Fibroblast of skin of left quadriceps (primary cell): ENCODE data around the gene TEPSIN.

ENCODE experiments used
- DNase-seq, 2 experiments: peaks; one replicate each; pipeline ENCODE4 v3.0.0-alpha.2; 2013; ENCODE audit warnings: low read depth in 2 of 2

TEPSIN gene, protein sequence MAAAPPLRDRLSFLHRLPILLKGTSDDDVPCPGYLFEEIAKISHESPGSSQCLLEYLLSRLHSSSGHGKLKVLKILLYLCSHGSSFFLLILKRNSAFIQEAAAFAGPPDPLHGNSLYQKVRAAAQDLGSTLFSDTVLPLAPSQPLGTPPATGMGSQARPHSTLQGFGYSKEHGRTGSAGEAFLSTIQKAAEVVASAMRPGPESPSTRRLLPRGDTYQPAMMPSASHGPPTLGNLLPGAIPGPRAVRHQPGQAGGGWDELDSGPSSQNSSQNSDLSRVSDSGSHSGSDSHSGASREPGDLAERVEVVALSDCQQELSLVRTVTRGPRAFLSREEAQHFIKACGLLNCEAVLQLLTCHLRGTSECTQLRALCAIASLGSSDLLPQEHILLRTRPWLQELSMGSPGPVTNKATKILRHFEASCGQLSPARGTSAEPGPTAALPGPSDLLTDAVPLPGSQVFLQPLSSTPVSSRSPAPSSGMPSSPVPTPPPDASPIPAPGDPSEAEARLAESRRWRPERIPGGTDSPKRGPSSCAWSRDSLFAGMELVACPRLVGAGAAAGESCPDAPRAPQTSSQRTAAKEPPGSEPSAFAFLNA

DNA sequence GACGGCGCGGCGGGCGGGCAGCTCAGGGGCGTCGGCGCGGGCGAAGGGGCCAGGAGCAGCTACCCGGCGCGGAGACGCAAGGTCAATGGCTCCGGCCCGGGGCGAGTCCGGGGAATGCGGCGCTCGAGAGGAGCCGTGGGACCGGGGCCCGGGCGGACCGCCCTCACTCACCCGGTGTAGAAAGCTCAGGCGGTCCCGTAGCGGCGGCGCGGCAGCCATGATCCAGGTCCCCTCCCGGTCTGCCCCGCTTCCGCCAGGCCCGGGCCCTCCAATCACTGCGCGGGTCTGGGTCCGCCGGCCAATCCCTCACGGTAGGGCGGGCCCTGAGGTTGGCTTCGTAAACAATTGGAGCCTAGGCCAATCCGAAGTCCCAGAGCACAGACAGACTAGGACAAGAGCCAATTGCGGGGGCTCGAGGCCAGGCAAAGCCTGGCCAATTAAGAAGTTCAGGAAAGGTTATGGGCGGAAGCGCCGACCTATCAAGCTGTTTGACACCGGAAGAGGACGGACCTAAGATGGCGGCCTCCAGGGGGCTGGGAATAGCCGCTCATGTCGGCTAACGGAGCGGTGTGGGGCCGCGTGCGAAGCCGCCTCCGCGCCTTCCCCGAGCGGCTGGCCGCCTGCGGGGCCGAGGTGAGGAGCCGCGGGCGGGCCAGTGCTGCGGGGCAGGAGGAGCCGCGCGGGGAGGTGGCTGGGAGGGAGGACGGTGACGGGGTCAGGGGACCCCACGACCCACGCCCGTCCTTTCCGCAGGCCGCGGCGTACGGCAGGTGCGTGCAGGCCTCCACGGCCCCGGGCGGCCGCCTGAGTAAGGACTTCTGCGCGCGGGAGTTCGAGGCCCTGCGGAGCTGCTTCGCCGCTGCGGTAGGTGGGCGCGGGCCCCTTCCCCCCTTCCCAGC, at the start of gene TEPSIN, which contains the start of gene NDUFAF8:
Gene TEPSIN, minus strand, starts transcription at position 241 of the 899 bp plus-strand sequence. Its CDS starts 22 bp downstream, at position 219.
Gene NDUFAF8, plus strand, starts transcription at position 504 of the 899 bp plus-strand sequence. Its CDS starts 46 bp downstream, at position 550.
- DNase-seq = peak; percentile 100

DNA sequence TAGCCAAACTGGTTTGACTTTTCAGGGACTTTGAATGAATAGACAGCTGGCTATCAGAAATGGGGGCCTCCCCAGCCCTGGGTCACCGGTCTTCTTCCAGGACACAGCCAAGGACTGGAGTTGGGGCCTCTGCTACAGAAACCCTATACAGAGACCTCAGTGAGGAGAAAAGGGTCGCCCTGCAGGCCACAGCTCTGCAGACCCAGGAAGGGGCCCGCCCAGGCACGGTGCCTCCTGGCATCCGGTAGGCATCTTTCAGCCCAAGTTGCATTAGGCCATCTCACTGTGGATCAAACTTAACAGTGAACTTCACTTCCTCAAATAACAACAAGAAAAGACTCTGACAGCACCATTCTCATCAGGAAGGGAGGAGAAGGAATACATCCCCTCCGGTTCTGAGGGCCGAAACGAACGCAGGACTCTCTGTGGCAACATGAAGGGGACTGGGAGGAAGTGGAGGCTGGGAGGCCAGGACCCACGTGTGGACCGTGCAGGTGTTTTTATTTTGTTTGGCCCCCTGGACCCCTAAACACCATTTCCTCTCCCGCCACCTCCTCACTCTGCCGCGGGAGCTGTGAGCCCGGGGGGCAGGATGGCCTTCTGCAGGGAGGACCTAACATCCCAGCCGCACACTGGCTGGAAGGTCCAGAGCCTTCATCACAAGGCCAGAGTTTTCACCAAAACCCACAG, 49.0 kb upstream of the TEPSIN start:
- no peak for DNase-seq

DNA sequence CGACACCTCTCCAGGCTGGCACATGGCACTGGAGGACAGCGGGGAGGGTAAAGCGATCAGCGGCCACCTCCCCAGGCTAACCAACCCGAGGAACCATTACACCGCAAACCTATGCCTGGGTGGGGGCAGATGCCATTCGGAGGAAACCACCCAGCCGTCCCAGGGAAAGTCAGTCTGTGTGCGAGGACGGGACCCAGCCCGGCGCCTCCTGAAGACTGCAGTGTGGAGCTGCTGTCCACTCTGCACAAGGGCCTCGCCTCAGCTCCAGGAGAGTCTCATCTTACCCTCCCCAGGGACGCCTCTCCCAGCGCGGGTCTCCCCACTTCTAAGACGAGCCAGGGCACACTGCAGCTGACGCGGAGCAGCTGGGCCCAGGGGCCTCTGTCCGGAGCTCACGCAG, 48.3 kb upstream of the TEPSIN start:
- no peak for DNase-seq

DNA sequence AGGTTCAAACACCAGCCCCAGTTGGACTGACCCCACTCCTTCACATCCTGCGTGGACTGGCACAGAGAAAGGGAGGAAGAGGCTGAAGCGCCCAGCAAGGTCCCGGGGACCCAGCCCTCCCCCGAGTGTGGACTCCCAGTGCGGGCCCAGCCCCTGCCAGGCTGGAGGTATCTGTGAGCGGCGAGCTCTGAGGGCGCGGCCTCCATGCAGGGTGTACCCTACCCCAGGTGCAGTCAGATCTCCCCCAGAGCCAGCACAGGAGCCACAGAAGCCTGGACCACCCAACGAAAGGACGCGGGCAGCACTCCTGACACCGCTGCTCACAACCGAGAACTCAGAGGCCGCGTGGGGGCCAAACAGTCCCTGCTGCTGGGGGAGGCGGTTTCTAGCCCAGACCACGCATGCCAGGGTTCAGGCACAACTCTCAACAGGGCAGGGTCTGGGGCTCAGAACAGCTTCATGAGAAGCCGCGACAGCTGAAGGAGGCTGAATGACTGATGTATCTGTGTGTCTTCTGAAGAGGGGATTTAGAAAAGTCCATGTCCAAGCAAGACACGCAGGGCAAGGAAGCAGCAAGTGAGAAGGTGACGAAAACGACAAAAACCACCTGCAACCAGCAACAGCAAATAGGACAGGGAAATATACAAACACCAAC, 47.8 kb upstream of the TEPSIN start:
- DNase-seq = no peak

DNA sequence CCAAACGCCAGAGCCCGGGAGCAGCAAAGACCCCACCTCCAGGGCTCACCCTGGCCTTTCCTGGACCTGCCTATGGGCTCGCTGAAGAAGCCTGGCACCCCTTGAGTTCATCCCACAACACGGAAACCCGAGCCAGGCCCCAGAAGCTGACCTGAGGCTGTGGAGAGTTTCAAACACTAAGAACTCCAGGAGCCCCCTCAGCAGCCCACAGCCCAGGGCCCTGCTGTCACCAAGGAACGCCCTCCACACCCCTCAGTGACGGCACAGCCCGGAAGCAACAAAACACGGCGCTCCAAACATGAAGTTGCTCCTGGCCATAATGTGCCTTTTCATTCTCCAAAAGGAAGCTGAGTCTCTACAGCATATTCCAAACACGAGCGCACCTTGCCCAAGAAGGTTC, 47.0 kb upstream of the TEPSIN start:
- DNase-seq = no peak

DNA sequence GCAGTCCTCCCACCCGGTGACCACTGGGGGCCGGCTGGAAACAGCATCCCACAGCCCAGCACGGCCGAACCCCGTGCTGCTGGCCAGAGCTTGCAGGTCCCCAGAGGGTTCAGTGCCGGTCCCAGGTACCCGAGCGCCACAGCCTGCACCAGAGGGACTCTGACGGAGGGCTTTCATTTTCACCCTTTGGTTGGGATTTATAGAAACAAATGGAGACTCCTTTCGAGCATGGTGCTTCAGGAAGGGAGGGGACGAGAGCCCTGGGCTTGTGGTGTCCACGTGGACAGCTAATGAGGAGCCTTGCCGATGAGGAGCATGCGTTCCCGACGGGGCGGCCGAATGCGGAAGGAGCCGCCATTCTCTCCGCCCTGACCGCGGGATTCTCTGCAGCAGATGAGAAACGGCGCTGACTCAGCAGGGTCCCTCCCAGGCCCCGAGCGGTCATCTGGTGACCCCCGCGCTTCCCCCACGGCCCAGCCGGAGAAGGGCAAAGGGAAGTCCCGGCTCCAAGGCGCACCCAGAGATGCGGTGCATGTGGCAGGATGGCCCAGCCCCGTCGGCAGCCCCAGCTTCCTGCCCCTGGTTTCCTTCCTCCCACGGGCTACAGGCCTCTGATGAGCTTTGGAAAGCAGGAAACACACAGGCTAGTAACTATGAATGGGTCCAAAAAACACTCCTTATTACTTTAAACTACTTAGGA, 46.5 kb upstream of the TEPSIN start:
- DNase-seq = no peak

DNA sequence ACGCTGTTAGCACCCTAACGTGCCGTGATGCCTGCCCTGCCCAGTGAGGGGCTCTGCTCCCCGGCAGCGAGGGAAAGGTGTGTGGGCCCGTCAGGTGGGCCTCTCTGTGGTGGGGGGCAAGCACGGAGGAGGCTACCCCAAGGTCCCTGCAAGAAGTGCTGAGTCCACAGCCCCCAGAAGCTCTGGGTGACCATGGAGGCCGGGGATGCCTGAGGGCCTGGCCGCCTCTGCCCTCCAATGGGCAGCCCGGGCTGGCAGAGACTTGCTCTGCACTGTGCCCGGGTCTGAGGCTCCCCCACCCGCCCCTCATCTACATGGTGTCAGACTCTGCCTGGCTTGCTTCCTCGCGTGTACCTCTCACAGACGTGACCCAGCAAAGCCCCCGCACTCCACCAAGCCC, 44.0 kb upstream of the TEPSIN start:
- DNase-seq = no peak

DNA sequence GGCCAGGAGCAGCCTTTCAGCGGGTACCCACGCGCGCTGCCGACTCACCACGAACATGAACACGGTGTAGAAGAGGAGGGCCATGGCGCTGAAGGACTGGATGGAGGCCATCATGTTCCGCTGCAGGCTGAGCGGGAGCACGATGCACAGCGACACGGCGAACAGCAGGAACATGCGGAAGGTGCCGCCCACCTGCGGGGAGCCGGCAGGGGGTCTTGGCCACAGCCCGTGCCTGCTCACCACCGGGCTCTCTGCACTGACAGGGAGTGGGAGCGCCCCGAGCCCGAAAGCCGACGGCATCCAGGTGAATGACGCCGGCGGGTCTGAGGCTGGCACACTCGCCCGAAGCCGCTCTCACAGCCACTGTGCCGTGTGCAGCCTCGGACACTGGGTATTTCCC, 43.3 kb upstream of the TEPSIN start:
- DNase-seq = no peak

DNA sequence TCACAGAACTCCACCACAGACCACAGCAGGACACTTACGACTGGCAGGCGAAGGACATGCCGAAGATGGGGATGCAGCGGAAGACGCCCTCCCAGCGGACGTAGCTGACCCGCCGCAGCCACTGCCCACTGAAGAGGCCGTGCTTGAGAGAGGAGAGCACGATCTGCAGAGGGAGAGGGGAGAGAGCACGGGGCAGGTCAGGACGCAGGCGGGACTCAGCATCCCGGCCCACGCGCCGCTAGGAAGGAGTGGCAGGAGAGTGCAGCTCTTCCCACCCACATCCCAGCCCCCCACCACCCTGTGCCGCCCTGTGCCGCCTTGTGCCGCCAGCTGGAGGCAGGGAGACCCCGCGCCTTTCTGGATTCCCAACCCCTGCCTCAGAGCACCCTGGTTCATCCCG, 41.7 kb upstream of the TEPSIN start:
- DNase-seq = no peak

DNA sequence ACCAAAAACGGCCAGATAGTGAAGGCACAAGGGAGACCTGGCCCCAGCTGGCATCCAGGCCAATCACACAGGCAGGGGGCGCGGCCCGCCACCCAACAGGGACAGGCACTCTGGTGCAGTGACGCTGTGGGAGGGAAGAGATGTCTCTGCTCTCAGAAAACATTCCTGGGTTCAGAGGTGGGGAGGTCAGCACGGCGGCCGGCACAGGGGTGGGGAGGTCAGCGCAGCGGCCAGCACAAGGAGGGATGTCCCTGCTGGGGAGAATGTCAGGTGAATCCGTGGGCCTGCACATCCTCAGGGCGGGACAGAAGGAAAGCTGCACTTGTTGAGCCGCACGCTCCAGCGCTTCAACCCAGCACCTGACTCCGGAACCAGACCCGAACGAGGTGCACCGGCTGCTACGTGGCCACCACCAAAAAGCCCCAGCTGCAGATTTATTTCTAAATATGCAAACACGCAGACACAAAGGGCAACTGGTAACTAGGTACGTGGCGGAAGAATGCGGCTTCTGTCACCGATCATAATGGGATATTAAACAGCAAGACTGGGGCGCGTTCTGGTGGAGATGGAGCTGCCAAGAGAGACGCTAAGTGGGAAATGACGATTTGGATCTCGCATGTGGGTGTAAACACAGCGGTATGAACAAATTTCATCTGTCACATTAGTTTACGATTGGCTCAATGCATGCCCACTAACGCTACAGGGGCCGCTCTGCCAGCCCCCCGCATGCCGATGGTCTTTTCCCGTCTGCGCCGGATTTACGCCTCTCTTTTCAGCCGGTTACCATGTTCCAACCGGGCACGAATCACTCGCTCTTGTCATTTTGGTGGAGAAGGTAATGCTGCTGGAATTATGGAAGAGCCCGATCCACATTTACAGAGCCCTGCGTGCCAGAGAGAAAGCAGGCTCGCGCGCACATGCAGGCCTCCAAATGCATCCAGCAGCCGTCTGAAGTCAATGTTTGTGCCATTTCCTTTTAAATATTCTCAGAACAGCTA, 40.7 kb upstream of the TEPSIN start:
- no peak for DNase-seq

DNA sequence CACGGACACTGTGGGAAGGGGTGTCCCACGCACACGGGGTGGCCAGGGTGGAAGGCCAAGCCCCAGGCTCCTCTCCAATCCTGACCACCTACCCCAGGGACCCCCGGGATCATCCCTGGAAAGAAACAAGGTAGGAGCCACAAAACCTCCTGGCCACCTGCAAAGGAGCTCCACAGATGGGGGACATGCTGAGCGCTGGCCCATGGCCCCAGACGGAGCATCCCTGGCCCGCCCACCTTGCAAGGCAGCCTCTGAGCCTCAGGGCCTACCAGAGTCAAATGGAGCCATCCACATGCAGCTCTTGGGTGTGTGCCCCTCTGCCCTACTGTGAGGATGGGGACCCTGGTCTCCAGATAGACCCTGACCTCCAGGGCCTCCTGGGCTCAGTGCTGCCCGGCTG, 40.0 kb upstream of the TEPSIN start:
- no peak for DNase-seq

DNA sequence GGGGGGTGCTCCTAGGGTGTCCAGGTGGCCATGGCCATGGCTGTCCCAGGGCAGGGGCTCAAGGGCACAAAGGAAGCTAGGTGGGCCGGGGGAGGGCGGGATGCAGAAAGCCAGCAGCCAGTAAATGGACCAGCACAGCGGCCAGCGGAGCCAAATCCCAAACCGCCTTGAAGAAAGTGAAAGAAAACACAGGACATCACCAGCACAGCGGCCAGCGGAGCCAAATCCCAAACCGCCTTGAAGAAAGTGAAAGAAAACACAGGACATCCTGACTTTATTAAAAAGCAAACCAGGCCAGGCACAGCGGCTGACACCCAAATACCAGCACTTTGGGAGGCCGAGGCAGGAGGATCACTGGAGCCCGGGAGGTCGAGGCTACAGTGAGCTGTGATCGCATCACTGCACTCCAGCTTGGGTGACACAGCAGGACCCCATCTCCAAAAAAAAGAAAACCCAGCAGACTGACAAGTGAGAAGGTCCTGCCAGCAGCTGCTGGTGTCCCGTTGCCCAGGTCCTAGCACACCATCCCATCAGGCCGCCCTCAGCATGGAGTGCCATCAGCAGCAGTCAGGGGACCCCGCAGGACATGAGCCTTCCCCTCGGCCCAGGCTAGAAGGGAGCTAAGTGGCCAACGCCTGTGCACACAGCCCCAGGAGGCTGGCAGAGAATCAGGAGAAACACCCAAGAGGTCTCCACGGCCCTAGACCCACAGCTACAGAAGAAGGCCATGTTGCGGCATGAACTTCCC, 39.3 kb upstream of the TEPSIN start:
- no peak for DNase-seq

DNA sequence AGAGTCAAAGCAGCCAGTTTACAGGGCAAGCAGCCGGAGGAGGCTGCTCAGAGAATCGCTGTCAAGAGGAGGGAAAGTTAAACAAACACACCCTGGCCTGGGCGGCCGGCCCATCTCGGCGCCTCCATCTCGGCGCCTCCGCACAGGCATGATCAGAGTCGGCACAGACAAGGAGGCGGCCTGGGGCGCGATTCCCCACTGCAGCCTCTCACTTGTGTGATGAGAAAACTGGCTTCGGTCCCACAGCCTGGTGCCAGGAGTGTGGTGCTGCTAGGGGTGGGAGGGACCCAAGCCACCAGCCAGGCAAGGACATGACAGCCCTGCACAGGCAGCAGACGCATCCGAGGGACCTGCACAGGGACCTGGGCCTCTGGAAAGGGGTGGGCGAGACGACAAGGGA, 38.6 kb upstream of the TEPSIN start:
- no peak for DNase-seq

DNA sequence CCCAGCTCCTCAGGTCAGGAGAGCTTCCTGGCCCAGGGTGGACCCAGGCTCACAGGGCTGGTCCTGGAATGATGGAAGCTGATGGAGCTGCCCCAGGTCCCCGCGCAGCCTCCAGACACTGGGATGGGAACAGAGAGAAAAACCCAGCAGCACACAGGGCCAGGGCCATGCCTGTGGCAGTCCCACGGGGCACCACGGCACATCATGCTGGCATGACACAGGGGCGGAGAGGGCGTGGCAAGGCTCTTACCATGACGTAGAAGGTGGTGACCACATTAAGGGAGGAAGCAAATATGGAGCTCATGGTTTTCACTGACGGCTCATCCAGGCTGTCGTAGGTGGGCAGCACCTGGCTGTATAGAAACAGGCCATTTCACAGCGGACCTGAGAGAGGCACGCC, 37.9 kb upstream of the TEPSIN start:
- no peak for DNase-seq

DNA sequence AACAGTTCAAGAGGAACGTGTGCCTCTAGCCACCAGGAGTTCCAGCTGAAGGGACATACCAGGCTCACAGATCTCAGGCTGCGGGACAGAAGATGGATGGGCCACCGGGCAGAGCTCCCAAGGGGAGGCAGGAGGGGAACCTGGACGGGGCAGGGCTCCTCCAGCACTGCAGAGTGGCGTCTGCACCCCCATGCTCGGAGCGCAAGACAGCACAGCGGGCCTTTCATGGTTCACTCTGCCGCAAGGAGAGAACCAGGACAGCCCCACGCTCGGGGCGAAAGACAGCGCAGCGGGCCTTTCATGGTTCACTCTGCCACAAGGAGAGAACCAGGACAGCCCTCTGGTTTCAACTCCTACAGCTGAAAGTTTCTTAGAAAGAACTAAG, 35.6 kb upstream of the TEPSIN start:
- no peak for DNase-seq

DNA sequence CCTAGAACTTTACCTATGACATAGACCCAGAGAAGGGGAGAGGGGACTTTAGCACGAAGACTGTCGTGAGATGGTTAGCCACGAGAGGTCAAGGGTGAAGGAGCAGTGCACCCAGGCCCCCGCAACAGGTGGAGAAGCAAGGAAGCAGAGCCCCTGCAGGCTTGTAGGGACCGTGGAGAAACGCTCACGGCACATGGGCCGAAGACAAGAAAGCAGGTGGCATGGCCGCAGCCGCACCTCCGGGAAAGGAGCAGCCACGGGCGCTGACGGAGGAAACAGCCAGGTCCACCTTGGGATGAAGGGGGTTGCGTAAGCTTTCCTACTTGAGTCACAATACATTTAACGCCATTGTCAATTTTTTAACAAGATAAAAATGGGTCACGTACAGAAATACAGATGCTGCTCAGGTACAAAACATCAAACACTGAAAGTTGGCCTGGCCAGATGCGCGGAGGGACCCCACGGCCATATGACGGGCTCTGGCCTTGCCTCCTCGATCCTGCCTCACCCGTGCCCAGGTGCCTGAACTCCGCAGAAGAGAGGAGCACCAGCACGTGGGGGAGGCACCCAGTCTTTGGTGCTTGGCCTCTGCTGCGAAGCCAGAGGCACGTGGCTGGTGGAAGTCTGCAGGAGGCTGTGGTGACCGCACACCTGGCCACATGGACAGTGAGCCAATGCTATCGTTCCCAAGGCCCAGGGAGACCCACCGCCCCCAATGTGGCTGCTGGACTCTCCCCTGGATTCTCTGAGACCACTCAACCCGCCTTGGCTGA, 35.0 kb upstream of the TEPSIN start:
- no peak for DNase-seq

DNA sequence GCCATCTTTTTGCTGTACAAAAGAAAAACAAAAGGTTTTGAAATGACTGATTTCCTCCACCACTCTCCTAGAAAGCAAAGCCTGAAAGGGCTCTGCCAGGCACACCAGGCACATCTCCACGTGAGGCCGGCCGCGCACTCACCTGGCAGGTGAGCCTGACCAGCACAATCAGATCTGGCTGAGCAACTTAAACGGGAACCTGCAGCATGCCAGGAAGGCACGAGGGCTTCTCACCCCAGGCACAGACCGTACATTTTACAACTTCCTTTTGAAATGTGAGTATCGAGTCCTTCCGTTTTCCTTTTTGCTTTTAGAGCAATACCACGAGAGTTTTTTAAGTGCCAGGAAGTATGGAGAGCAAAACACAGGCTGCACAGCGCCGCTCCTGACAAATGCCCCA, 33.8 kb upstream of the TEPSIN start:
- no peak for DNase-seq

DNA sequence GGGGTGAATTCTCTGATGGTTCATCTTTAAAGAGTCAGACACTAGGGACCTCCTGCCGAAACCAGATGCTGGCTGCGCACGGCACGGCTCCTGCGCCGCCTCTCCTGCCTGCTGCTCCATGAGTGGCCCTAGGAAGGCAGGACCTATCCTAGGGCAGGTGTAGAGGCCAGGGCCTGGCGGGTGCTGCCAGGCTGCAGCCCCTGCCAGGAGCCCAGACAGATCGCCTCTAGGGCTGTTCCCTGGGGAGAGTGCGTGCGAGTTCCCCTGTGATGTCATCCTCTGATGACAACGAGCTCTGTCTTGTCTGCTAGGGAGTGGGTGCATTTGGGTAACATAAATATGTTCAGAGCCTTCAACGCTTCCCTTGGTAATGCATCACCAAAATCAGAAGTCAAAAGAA, 32.4 kb upstream of the TEPSIN start:
- no peak for DNase-seq
